ENCODE results near the gene CNTNAP2.

CNTNAP2 gene

DNA sequence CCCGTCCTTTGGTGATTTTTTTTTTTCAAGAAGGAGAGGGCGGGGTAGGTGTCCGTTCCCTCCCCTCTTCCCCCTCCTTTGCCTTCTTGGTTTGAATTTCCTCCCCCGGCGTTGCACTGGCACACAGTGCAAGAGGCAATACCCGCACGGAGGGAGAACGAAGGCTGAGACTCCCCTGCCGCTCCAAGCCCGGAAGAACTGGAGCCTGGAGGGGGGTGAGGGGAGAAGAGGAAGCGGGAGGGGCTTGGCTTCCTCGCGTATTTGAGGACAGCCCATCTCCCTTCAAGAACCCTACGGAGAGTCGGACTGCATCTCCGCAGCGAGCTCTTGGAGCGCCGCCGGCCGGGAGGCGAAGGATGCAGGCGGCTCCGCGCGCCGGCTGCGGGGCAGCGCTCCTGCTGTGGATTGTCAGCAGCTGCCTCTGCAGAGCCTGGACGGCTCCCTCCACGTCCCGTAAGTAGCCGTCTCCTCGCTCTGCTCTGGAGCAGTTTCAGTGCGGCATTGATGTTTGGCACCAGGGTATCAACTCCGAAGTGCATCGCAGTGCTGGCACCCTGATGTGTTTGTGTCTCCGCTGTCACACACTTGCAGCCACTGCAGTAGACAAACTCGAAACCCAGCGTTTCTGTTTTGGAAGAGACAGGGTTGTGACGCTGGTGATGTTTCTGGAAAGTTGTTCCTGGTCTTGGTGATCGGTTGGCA lies at the start of gene CNTNAP2:
Gene CNTNAP2 (plus strand): TSS at position 281 of the 702 bp plus-strand sequence. CDS start 76 bp downstream, at position 357.
- DNase-seq, result peak; percentile 67

DNA sequence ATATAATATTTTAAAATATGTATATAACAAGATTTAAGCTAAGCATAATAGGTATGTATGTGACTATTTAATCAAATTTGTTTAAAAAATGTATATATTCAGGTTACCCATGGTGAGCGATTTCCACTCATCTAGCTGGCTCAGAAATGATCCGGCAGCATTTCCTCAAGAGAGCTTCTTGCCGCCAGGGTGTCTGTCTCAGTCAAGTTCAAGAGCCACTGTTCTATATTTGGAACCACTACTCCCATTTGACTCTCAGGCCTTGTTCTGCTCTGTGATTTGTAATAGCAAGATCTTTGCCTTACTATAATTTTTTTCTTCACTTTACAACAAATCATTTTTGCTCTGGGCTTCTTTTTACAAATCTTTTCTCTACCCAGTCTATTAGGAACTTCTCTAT lies 48.7 kb upstream of the CNTNAP2 start:
- DNase-seq, result no peak

DNA sequence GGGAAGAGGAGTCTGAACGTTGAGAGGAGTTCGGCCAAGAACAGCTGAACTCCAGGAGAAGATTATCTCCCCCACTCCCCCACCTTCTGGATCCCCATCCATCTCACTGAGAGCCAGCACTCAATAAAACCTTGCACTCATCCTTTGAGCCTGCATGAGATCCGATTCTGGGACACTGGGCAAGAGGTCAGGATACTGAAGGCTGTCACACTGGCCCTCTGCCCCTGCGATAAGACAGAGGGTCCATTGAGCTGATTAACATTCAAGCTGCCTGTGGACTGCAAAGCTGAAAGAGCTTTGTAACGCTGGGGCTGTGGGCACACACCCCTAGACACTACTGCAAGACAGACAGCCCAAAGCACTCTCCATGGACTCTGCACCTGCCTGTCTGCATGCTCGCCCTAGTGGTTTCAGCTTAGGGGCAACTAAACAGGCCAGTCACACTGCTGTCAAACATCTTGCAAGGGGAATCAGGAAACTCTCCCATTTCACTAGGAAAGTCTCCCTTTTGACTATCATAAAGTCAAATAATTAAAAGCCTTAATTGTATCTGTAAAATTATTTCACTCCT lies 42.3 kb upstream of the CNTNAP2 start:
- DNase-seq, result no peak

DNA sequence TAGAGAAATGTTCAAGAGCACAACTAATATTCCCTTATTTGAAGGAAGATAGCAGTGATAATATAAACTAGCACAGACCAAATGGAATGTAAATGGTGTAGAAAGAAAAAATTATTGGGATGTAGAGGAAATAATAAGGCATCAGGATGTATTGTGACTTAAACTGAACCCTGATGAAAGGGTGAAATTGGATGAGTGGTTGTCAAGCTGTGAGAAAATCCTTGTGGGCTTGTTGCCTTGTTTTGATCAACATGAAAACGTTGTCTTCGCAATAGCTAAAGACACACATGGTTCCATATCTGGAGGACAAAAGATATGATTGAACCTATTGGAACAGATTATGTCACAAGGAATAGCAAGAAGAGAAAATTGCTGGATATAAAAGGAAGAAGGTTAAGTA lies 40.3 kb upstream of the CNTNAP2 start:
- DNase-seq, result no peak

DNA sequence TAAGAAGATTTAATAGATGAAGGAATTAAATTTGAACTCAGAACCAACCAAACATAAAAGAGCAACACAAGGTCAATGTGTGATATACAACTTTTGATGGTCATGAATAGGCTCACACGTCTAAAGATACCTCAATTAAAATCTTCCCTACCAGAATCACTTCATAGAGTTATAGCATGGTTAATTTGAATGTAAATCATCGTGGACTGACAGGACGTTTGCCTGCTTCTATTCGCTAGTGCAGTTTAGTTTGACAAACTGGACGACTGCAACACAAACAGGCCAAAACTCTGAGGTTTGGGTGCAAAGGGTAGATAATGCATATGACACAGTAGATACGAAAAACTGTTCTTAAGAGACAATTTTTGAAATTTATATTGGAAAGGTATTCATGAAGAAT lies 32.5 kb upstream of the CNTNAP2 start:
- no peak for DNase-seq

DNA sequence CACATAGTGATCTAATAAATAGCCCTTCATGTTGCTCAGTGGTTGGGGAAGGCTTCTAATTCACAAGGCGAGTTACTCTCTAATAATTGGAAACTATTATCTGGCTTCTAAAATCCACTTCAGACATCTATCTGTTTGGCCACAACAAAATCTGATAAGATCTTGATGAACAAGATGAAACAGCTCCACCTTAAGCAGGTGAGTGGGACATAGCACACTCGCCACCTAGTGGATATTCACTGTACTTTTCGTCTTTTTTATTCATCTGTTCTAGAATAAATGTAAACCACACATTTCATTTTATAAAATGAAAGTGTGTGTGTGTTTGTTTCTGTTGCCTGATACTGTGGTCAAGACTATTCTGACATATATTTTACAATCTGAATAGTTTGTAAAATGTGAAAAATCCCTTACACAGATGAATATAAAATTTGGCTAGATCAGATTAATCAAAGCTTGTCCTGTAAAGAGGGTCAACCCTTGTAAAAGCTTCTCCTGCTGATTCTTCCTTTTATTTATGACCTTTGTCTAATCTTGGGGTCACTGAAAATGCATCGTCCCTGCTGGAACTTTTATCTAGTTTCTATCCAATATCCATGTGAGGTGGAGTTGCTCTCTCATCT lies 26.5 kb upstream of the CNTNAP2 start:
- DNase-seq, result no peak

DNA sequence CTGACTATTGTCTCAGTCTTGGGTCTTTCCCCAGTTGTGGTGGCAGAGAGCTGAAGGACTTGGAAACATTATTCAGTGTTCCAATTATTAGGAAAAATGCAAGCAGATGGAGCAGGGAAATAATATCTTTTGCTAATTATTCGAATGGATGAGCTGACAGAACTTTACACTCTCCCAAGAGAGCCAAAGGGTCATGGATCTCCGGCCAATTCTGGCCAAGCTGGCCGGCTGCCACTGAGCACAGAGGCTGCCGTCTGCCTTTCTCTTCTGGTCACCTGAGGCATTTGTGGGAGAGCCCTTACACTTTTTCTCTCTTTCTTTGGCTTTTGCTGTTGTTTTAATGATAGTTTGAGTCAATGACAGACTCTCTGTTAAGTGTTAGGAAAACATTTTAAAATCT lies 22.2 kb upstream of the CNTNAP2 start:
- no peak for DNase-seq

DNA sequence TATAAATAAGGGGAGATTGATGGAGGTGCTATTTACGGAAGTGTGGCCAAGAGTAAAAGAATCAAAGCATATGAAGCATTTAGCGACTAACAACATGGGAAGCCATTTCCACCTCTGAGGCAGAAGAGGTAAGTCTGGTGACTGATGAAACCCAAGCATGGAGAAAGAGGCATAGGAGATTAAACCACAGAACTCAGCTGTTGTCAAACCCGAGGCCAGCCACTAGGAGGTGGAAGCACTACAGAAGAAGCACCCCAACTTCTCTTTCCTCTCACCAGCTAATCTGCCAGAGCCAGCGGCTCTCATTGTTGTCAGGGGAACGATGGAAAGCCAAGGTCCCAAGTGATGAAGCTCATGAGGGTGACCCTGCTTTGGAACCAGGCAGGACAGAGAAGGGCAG lies 19.6 kb upstream of the CNTNAP2 start:
- DNase-seq, result no peak

DNA sequence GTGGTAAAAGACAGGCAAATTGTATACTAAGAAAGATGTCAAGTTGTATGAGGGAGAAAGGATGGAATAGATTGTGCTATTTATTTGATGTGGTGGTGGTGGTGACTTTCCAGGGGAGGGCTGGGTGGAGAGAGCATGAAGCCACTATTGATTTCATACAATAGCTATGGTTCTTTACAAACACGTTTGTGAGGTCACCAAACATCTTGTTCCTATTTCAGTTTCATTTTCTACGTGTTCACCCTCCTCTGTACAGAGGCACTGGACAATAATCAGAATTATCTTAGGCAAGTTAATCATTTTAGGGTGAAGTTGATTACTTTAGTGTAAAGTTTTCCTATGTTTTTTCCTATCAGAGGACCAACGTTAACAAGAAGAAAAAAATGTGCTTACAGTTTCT lies 10.3 kb upstream of the CNTNAP2 start:
- no peak for DNase-seq

DNA sequence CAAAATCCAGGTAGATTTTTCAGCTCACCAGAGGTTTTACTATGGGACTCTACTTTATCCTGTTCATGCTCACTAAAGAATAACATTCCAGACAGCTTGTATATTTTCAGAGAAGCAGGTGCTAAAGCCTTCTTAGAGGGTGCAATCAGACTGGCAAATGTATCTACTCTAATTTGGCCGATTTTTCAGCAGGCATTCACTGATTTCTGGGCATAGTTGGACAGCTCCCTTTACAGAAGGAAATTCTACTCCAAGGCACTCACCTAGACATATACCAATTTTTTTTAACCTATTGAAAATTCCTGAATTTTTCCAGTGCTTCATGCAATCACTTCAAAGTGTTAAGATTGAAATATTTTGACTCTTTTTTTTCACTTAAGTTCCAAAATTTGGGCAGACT lies 3.8 kb upstream of the CNTNAP2 start:
- no peak for DNase-seq

DNA sequence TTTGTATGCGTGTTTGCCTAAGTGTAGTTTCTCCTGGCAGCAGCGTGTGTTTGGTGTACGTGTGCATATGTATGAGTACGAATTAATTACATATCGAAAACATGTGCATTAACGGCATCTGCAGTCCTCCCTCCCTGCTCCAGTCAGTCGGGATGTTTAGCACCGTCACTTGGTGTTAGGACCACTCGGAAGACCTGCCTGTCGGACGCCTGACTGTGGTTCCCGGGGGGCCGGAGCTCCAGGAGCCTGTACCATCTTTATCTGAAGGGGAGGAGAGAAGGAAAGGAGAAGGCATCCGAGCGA lies 1.1 kb upstream of the CNTNAP2 start:
- DNase-seq, result no peak

DNA sequence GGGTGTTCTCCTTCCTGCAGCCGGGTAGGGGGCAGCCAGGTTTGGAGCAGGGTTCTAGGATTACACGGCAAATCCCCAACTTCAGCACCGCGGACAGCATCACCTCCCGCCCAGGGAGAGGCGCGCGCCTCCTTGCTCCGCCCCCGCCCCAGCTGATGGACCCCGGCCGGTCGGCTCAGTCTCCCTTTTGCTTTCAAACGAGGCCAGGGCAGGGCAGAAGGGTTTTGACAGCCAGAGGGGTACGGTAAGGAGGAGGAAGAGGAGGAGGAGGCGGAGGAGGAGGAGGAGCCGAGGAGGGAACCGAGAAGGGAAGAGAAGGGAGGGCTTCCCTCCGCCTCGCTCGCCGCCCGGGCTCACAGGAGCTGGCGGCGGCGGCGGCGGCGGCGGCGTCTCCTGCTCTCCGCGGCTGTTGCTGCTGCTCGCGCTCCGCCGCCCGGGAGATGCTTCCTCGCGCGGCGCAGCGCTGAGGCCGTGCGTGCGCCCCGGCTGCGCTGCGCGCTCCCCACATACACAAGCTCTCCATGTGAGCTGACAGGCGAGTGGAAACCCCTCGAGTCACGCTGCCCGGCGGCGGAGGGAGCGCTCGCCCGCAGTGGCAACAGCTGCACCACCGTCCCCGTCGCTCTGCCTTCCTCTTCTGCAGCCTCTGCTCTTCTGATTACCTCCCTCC lies 615 bp upstream of the CNTNAP2 start:
- peak; percentile 92 for DNase-seq

DNA sequence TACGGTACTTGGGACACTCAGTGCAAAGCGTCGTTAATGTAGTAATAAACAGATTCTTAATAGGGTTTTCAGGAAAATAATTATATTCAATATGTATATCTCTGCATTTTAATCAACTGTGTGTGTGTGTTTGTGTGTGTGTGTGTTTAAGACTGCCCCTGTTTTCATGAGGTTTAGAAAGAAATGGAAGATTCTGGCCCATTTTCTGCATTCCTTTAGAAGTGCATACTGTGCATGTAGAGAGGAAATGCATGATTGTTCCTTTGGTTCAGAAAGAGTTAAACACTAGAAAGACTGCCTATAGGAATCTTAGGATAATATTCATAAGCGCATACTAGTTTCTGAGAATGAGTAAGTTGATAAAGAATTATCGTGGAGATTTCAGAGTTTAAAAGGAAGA lies 975 bp downstream of the CNTNAP2 start:
- no peak for DNase-seq

DNA sequence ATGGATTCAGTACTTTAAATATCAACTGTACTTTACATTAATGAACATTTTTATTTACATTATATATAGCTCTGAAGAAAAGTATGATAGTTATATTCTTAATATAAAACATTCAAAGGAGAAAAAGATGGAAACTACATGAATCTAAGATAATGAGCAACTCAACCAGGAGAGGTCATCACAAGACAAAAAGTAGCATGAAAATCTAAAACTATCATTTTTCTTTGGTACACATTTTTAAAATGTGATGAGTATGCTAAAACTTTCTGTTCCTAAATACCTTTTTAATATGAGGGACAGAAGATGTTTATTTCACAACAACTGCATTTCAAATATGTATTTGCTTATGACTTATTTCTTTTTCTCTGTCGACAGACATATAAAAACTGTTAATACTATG lies 2.4 kb downstream of the CNTNAP2 start:
- DNase-seq, result no peak

DNA sequence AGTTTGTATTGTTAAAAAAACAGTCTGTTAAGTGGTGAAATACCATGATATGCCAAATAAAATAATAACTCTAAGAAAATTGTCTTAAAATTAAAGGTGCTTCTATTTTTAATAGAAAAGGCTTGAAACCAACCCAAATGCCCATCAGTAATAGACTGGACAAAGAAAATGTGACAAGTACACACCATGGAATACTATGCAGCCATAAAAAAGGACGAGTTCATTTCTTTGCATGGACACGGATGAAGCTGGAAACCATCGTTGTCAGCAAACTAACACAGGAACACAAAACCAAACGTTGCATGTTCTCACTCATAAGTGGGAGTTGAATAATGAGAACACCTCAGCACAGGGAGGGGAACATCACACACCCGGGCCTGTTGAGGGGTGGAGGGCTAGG lies 7.1 kb downstream of the CNTNAP2 start:
- no peak for DNase-seq

DNA sequence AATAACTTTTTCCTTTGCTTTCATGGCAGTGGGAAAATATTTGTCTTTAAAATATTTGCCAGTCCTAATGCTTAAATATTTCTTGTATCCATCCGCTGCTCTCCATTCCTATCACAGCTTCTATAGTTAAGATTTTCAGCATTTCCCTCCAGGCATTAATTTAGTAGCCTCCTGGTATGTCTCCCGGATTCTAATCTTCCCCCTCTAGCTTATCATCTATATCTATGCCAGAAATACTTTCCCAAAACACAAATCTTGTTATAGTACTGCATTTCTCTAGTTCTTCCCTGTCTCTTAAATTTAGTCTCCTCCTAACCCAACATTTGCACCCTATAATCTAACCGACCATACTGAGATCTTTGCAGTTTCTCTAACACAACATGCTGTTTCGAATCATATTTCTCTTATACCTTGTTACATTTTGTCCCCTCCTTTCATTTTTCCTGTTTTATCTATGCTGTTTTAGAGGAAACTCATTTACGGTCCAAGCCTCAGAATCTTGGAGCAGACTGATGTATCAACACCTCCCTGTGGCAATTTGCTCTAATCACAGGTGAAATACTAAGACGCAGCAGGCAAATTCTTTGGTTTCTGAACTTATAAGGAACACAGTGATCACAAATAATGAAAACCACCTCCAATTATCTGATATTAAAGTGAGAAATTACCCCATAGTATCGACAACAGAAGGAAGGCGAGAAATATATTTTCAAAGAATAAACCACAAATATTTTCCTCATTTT lies 10.3 kb downstream of the CNTNAP2 start:
- no peak for DNase-seq

DNA sequence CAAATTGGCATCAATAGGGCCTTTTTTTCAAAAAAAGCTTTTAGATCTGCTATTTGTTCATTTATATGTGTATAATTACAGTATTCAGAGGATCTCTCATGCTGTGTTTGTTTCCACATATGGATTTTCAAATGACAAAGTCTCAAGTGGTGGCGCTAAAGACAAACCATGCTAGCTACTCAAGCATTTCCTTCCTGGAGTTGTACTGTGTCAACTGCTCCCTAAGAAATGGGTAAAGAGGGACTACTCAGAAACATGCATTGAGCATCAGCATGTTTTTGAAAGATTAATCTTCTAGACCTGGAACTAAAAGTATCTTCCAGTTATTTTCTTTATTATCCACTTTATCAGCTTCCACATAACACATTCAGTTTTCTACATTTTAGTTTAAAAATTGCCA lies 12.7 kb downstream of the CNTNAP2 start:
- no peak for DNase-seq

DNA sequence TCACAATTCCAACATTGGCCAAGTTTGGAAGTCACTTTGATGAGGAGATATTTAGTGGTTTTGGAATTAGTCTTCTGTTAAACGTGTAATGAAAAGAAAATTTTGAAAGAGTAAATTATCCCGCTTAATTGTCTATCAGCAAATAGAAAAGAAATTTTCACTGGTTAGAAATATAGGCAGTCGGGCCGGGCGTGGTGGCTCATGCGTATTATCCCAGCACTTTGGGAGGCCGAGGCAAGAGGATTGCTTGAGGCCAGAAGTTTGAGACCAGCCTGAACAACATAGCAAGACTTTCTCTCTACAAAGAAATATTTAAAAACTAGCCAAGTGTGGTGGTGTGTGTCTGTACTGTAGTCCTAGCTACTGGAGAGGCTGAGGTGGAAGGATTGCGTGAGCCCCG lies 13.4 kb downstream of the CNTNAP2 start:
- DNase-seq, result no peak

DNA sequence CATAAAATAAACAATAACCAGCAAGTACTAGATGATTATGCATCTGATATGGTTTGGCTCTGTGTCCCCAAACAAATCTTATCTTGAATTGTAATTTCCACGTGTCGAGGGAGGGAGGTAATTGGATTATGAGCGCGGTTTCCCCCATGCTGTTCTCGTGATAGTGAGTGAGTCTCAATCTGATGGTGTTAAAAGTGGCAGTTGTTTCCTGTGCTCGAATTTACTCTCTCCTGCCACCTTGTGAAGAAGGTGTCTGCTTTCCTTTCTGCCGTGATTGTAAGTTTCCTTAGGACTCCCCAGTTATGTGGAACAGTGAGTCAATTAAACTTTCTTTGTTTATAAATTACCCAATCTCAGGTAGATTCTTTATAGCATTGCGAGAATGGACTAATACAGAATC lies 15.1 kb downstream of the CNTNAP2 start:
- no peak for DNase-seq

DNA sequence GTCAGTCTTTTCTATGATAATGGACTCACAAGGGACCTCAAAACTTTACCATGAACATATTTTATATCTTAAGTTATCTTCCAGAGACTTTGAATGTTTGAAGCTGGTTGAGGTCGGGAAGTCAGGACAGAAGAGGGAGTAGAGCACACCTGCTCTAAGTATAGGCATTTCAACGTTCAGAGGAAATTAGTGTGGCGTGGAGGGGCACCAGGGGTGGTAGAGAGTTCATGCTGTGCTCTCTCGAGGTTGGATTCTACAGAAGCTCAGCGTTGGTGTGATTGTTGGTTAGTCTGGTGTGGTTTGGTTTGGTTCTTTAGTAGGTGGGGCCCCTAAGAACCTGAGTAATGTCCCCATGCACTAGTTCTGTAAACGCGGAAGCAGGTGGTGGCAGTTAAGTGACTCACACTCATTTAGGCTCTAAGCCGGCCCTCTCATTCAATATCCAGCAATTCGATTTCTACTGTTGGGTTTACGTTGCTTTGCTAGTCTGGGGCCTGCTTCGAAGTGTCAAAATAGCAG lies 19.8 kb downstream of the CNTNAP2 start:
- DNase-seq, result no peak

DNA sequence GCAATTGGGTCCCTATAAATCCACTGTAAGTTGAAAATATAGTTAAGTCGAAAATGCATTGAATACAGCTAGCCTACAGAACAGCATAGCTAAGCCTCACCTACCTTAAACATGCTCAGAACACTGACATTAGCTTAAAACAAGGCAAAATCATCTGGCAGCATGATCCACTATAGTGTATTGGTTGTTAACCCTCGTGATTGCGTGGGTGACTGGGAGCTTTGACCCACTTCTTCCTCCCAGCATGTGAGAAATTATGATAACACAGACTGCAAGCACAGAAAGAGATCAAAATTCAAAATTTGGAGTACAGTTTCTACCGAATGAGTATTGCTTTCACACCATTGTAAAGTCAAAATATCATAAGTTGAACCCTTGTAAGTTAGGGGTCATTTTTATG lies 22.3 kb downstream of the CNTNAP2 start:
- no peak for DNase-seq

DNA sequence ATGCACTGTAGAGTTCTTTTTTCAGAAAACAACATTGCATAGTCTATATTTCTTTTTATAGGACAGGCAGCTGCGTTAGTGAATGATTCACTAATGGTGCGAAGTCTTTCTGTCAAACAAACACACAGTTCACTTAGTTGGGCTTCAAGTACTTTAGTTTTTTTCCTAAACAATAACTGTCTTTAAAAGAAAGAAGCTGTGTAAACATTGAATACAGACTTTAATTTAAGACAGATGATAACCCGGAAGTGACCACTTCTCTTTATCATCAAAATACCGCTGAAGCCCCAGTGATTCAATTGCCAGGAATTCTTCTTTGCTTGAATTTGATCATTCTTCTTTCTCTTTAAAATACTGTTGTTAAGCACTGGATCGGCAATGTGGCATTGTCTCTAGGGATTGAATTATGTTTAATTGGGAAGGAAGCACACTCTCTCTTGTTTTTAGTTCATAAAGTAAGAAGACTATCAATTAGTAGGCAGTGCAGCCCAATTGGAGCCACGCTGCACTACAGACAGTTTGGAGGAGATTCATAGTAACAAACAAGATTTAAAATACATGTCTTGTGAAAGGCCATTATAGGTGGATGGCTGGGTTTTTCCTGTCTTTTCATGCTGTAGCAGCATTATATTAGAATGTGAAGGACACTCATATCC lies 30.4 kb downstream of the CNTNAP2 start:
- no peak for DNase-seq

DNA sequence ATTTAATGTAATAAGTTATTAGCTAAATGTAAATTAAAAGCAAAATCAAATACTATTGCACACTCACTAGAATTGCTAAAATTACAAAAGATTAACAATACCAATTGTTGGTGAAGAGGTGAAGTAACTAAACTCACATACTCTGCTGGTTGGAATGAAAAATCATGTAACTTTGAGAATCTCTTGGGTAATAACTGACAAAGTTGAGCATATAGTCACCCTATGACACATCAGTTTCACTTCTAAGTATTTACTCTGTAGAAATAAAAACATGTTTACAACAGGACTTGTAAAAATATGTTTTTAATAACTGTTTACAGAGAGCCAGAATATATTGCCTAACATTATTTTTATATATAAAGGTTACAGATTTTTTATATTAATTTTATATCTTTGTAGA lies 33.6 kb downstream of the CNTNAP2 start:
- DNase-seq, result no peak

All from right forelimb (tissue), 1 donor.